Skeletal muscle satellite cell (primary cell): Measurements from ENCODE around the gene PDZD2.

Source experiments
- H3K27me3 ChIP-seq: 2 replicates; pipeline ENCODE4 v1.7.0; 2013; ENCODE audit warnings: low read length; ENCODE audit not compliant: control insufficient read depth, insufficient read depth
- H3K36me3 ChIP-seq: 2 replicates; pipeline ENCODE4 v1.7.0; 2013; ENCODE audit warnings: mild to moderate bottlenecking, control low read depth, low read length; ENCODE audit not compliant: insufficient read depth
- H3K4me1 ChIP-seq: 2 replicates; pipeline ENCODE4 v1.7.0; 2013; ENCODE audit warnings: low read length; ENCODE audit not compliant: control insufficient read depth, insufficient read depth
- H3K4me2 ChIP-seq: 2 replicates; pipeline ENCODE4 v1.7.0; 2013; ENCODE audit warnings: mild to moderate bottlenecking, low read length
- H3K4me3 ChIP-seq: 2 replicates; pipeline ENCODE4 v1.7.0; 2013; ENCODE audit warnings: low read length
- H3K9ac ChIP-seq: 2 replicates; pipeline ENCODE4 v1.7.0; 2013; ENCODE audit warnings: mild to moderate bottlenecking, low read depth, low read length, moderate library complexity
- H3K9me3 ChIP-seq: replicated peaks from 2 replicates; pipeline ENCODE4 v1.7.0; 2013; ENCODE audit warnings: mild to moderate bottlenecking, control low read depth, low read length

Gene PDZD2

DNA sequence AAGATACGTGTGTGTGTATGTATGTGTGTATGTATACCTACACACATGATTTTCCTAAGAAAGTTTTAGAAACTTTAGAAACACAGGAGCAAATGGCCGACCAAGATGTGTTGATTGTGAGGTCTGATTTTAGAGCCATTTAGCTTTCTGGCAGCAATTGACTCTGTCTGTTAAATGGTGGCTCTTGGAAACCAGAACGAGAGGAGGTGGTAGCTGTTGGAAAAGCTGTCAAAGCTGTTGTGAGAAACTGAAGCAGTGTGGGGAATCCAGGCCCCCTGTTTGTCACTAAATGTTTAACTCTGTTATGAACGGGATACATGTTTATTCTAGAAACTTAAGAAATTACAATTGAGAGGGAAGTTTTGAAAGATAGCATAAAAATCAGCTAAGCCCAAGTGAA is 443.8 kb downstream of the PDZD2 start:
- Histone ChIP-seq H3K27me3 (peaks cover 3% of the 10 kb centered on the region), H3K9me3 (no peaks in the 10 kb centered on the region), H3K36me3 (no peaks in the 10 kb centered on the region), H3K4me3 (no peak overlapping the region), H3K4me2 (no peak overlapping the region), H3K4me1 (no peaks in the 10 kb centered on the region), H3K9ac (no peak overlapping the region)

DNA sequence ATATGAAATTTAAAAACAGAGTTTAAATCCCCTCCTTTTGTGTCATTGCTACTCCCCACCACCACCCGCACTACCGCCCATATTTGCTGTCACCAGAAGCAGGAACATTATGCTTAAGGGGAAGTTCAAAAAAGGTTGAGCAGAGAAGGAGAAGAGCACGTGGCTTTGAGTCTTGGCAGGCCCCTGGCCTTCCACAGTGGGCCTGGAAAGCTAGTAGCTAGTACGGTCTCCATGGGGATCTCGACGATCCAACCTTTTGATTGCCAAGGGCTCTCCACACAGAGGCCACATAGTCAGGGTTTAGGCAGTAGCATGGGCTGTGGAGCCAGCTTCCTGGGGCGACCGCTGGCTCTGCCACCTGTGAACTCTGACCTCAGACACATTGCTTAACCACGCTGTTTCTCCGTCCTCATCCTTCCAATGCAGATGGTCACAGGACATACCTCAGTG is 445.1 kb downstream of the PDZD2 start:
- Histone ChIP-seq H3K9me3 (no peaks in the 10 kb centered on the region), H3K4me2 (no peak overlapping the region), H3K4me3 (no peak overlapping the region), H3K27me3 (no peaks in the 10 kb centered on the region), H3K9ac (no peak overlapping the region), H3K4me1 (no peaks in the 10 kb centered on the region), H3K36me3 (no peaks in the 10 kb centered on the region)

DNA sequence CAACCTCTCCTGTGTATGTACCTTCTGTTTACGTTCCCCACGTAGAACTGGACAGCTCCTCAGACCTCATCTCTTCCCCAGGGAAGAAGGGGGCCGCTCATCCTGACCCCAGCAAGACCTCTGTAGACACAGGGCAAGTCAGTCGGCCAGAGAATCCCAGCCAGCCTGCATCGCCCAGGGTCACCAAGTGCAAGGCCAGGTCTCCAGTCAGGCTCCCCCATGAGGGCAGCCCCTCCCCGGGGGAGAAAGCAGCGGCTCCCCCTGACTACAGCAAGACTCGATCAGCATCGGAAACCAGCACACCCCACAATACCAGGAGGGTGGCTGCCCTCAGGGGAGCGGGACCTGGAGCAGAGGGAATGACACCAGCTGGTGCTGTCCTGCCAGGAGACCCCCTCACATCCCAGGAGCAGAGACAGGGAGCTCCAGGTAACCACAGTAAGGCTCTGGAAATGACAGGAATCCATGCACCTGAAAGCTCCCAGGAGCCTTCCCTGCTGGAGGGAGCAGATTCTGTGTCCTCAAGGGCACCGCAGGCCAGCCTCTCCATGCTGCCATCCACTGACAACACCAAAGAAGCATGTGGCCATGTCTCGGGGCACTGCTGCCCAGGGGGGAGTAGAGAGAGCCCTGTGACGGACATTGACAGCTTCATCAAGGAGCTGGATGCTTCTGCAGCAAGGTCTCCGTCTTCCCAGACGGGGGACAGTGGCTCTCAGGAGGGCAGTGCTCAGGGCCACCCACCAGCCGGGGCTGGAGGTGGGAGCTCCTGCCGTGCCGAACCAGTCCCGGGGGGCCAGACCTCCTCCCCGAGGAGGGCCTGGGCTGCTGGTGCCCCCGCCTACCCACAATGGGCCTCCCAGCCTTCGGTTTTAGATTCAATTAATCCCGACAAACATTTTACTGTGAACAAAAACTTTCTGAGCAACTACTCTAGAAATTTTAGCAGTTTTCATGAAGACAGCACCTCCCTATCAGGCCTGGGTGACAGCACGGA is 448.5 kb downstream of the PDZD2 start:
- Histone ChIP-seq H3K4me3 (no peak overlapping the region), H3K9me3 (no peaks in the 10 kb centered on the region), H3K9ac (no peak overlapping the region), H3K36me3 (no peaks in the 10 kb centered on the region), H3K27me3 (no peaks in the 10 kb centered on the region), H3K4me2 (no peak overlapping the region), H3K4me1 (no peaks in the 10 kb centered on the region)

DNA sequence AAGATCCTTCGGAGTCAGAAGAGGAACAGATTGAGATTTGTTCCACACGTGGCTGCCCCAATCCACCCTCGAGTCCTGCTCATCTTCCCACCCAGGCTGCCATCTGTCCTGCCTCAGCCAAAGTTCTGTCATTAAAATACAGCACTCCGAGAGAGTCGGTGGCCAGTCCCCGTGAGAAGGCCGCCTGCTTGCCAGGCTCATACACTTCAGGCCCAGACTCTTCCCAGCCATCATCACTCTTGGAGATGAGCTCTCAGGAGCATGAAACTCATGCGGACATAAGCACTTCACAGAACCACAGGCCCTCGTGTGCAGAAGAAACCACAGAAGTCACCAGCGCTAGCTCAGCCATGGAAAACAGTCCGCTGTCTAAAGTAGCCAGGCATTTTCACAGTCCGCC is 449.3 kb downstream of the PDZD2 start:
- Histone ChIP-seq H3K9ac (no peak overlapping the region), H3K4me3 (no peak overlapping the region), H3K4me2 (no peak overlapping the region), H3K36me3 (no peaks in the 10 kb centered on the region), H3K4me1 (no peaks in the 10 kb centered on the region), H3K9me3 (no peaks in the 10 kb centered on the region), H3K27me3 (no peaks in the 10 kb centered on the region)

DNA sequence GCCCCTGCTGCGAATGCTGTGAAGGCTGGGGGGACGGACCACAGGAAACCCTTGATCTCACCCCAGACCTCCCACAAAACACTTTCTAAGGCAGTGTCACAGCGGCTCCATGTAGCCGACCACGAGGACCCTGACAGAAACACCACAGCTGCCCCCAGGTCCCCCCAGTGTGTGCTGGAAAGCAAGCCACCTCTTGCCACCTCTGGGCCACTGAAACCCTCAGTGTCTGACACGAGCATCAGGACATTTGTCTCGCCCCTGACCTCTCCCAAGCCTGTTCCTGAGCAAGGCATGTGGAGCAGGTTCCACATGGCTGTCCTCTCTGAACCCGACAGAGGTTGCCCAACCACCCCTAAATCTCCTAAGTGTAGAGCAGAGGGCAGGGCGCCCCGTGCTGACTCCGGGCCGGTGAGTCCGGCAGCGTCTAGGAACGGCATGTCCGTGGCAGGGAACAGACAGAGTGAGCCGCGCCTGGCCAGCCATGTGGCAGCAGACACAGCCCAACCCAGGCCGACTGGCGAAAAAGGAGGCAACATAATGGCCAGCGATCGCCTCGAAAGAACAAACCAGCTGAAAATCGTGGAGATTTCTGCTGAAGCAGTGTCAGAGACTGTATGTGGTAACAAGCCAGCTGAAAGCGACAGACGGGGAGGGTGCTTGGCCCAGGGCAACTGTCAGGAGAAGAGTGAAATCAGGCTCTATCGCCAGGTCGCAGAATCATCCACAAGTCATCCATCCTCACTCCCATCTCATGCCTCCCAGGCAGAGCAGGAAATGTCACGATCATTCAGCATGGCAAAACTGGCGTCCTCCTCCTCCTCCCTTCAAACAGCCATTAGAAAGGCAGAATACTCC is 450.4 kb downstream of the PDZD2 start:
- H3K4me3 ChIP-seq, result no peak overlapping the region
- no peak overlapping the region for H3K9ac ChIP-seq
- no peaks in the 10 kb centered on the region for H3K36me3 ChIP-seq
- H3K4me1 ChIP-seq, result no peaks in the 10 kb centered on the region
- H3K9me3 ChIP-seq, result no peaks in the 10 kb centered on the region
- no peak overlapping the region for H3K4me2 ChIP-seq
- H3K27me3 ChIP-seq, result no peaks in the 10 kb centered on the region

DNA sequence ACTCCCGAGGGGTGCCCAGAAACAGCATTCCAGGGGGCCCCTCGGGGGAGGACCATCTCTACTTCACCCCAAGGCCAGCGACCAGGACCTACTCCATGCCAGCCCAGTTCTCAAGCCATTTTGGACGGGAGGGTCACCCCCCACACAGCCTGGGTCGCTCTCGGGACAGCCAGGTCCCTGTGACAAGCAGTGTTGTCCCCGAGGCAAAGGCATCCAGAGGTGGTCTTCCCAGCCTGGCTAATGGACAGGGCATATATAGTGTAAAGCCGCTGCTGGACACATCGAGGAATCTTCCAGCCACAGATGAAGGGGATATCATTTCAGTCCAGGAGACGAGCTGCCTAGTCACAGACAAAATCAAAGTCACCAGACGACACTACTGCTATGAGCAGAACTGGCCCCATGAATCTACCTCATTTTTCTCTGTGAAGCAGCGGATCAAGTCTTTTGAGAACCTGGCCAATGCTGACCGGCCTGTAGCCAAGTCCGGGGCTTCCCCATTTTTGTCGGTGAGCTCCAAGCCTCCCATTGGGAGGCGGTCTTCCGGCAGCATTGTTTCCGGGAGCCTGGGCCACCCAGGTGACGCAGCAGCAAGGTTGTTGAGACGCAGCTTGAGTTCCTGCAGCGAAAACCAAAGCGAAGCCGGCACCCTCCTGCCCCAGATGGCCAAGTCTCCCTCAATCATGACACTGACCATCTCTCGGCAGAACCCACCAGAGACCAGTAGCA is 451.3 kb downstream of the PDZD2 start:
- Histone ChIP-seq H3K27me3 (no peaks in the 10 kb centered on the region), H3K36me3 (no peaks in the 10 kb centered on the region), H3K9me3 (no peaks in the 10 kb centered on the region), H3K4me1 (no peaks in the 10 kb centered on the region), H3K4me3 (no peak overlapping the region), H3K4me2 (no peak overlapping the region), H3K9ac (no peak overlapping the region)

DNA sequence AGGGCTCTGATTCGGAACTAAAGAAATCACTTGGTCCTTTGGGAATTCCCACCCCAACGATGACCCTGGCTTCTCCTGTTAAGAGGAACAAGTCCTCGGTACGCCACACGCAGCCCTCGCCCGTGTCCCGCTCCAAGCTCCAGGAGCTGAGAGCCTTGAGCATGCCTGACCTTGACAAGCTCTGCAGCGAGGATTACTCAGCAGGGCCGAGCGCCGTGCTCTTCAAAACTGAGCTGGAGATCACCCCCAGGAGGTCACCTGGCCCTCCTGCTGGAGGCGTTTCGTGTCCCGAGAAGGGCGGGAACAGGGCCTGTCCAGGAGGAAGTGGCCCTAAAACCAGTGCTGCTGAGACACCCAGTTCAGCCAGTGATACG is 451.8 kb downstream of the PDZD2 start:
- H3K4me1 ChIP-seq, result no peaks in the 10 kb centered on the region
- no peaks in the 10 kb centered on the region for H3K27me3 ChIP-seq
- no peak overlapping the region for H3K4me3 ChIP-seq
- no peak overlapping the region for H3K4me2 ChIP-seq
- H3K9ac ChIP-seq, result no peak overlapping the region
- H3K36me3 ChIP-seq, result no peaks in the 10 kb centered on the region
- no peaks in the 10 kb centered on the region for H3K9me3 ChIP-seq

DNA sequence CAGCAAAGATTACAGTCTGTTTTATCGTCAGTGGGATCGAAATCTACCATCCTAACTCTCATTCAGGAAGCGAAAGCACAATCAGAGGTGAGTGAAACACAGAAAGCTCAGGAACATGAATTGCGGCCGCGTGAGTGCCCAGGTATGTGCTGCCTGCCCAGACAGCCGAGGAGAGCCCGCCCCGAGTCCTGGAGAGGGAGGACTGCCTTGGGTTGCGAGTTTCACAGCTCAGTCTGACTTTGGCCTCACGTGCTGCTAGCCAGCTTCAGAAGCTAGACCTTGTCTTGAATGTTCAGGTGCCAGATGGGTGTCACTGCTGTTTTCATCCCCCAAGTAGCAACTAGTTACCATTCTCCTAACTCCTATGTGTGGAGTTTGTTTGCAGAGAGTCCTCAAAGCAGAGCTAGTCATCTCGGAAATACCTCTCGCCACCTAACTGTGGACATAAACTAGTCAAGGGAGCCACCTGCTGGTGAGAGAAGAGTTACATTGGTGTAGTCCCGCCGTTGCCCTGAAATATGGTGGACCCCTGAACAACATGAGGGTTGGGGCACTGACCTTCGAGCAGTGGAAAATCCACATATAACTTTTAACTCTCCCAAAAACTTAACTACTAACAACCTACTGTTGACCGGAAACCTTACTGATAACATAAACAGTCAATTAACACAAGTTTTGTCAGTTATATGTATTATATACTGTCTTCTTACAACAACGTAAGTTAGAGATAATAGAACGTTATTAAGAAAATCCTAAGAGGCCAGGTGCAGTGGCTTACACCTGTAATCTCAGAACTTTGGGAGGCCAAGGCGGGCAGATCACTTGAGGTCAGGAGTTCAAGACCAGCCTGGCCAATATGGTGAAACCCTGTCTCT is 454.2 kb downstream of the PDZD2 start:
- Histone ChIP-seq H3K4me1 (no peaks in the 10 kb centered on the region), H3K9me3 (no peaks in the 10 kb centered on the region), H3K9ac (no peak overlapping the region), H3K36me3 (peaks cover 6% of the 10 kb centered on the region), H3K4me3 (no peak overlapping the region), H3K4me2 (no peak overlapping the region), H3K27me3 (no peaks in the 10 kb centered on the region)

DNA sequence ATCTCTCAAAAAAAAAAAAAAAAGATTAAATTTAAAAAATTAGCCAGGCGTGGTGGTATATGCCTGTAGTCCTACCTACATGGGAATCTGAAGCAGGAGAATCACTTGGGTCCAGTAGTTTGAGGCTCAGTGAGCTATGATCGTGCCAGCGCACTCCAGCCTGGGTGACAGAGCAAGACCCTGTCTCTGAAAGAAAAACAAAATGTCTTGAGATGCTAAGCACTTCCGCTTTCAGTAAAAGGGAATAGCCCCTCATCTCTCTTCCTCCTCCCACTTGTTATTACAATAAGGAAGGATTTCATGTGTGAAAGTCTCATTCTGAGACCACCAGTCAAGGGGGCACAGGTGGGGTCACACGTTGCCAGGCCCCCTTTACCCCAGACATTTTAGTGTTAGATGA is 455.8 kb downstream of the PDZD2 start:
- no peaks in the 10 kb centered on the region for H3K9me3 ChIP-seq
- H3K4me2 ChIP-seq, result no peak overlapping the region
- H3K4me1 ChIP-seq, result no peaks in the 10 kb centered on the region
- H3K27me3 ChIP-seq, result no peaks in the 10 kb centered on the region
- no peak overlapping the region for H3K4me3 ChIP-seq
- no peak overlapping the region for H3K9ac ChIP-seq
- peaks cover 19% of the 10 kb centered on the region for H3K36me3 ChIP-seq

DNA sequence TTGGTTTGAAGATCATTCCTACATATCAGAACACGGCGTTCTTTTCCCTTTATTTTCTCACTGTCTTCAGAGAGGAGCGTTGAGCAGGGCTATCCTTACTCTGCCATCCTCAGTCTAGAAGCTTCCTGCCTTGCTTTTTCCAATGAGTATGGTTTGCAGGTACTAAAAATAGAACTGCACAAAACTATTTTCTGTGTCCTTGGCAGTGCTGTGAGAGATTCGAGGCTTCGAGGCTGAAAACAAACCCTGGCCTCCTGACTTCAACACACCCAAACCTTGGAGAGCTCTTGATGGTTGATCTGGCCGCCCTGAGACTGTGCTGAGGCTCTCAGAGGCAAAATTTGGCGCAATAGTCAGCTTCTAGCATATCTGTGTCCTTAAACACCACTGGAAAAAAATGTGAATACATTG is 456.3 kb downstream of the PDZD2 start:
- Histone ChIP-seq H3K4me3 (no peak overlapping the region), H3K27me3 (no peaks in the 10 kb centered on the region), H3K36me3 (peaks cover 24% of the 10 kb centered on the region), H3K4me2 (no peak overlapping the region), H3K9me3 (no peaks in the 10 kb centered on the region), H3K4me1 (no peaks in the 10 kb centered on the region), H3K9ac (no peak overlapping the region)
